T-helper 2 cell treated with Interferon-gamma antibody and Interleukin-4, amounts not matched to agents 100 ng/mL and 5 ng/mL, for 36 hours (primary cell): ENCODE results near the gene NPR3. TPM values are rescaled to one million over a fixed set of nuclear protein-coding genes. Genes with fewer than 3 reads are reported as not detected.

Experiments
- intact Hi-C: fragments of 100-400 bp; cut with micrococcal nuclease; formaldehyde crosslinking; loops from one replicate; pipeline ENCODE4 v1.15.1; 2023
- total RNA-seq: library from RNA; stranded (reverse); gene quantifications from 2 replicates; pipeline ENCODE4 v1.2.3, GENCODE V29; 2022

NPR3 gene
- total RNA-seq: not detected in 2 replicates

GRCh38 chr5:32710550-32711361 is at the start of gene NPR3:
Gene NPR3 (plus strand): TSS chr5:32711321. CDS start chr5:32711777, 456 bp downstream.
- intact Hi-C loops: loop anchor here (5.0 to 10.0 kb wide), 2 partner anchors 1227 to 1516 kb away; partner anchors contain the start of genes CDH6 and RXFP3

GRCh38 chr5:32664523-32664922 is 46.6 kb upstream of the NPR3 start:
- intact Hi-C loops: no loop called here

GRCh38 chr5:32668552-32668951 is 42.6 kb upstream of the NPR3 start:
- intact Hi-C loops: no loop called here

GRCh38 chr5:32673272-32673671 is 37.8 kb upstream of the NPR3 start:
- intact Hi-C loops: no loop called here

GRCh38 chr5:32677023-32677422 is 34.1 kb upstream of the NPR3 start:
- intact Hi-C loops: no loop called here

GRCh38 chr5:32678472-32678871 is 32.6 kb upstream of the NPR3 start:
- intact Hi-C loops: no loop called here

GRCh38 chr5:32679218-32679617 is 31.9 kb upstream of the NPR3 start:
- intact Hi-C loops: no loop called here

GRCh38 chr5:32680183-32680582 is 30.9 kb upstream of the NPR3 start:
- intact Hi-C loops: no loop called here

- intact Hi-C loops: no loop called here
Measured at GRCh38 chr5:32683125-32683524, 28.0 kb upstream of the NPR3 start.

GRCh38 chr5:32684260-32684659 is 26.9 kb upstream of the NPR3 start:
- intact Hi-C loops: no loop called here

GRCh38 chr5:32686799-32687498 is 24.2 kb upstream of the NPR3 start:
- intact Hi-C loops: no loop called here

GRCh38 chr5:32687499-32687831 is 23.7 kb upstream of the NPR3 start:
- intact Hi-C loops: no loop called here

GRCh38 chr5:32690153-32690552 is 21.0 kb upstream of the NPR3 start:
- intact Hi-C loops: no loop called here

GRCh38 chr5:32690666-32691065 is 20.5 kb upstream of the NPR3 start:
- intact Hi-C loops: no loop called here

GRCh38 chr5:32692036-32692746 is 18.9 kb upstream of the NPR3 start:
- intact Hi-C loops: no loop called here

GRCh38 chr5:32703957-32704356 is 7.2 kb upstream of the NPR3 start:
- intact Hi-C loops: no loop called here

GRCh38 chr5:32707418-32707997 is 3.6 kb upstream of the NPR3 start:
- intact Hi-C loops: loop anchor here (2.0 kb wide), 1 partner anchor 235 kb away; no protein-coding TSS in a partner anchor

- intact Hi-C loops: loop anchor here (1.0 to 2.0 kb wide), 2 partner anchors 591 to 714 kb away; no protein-coding TSS in a partner anchor
Measured at GRCh38 chr5:32708949-32709348, 2.2 kb upstream of the NPR3 start.

- intact Hi-C loops: loop anchor here (1.0 to 10.0 kb wide), 4 partner anchors 590 to 1515 kb away; partner anchors contain the start of genes CDH6 and RXFP3
Measured at GRCh38 chr5:32709750-32710549, 1.2 kb upstream of the NPR3 start.

GRCh38 chr5:32711362-32711680 is 200 bp downstream of the NPR3 start:
- intact Hi-C loops: loop anchor here (5.0 to 10.0 kb wide), 2 partner anchors 1226 to 1517 kb away; partner anchors contain the start of genes CDH6 and RXFP3
